ENCODE data around the gene ZFAND2B.
"Not testable (repeated sequence)": the region's sequence is repeated elsewhere in the genome, so short reads cannot be mapped to it uniquely, and the experiment has no call there.

ZFAND2B gene

GRCh38 chr2:219252570-219252899, 46.0 kb downstream of the ZFAND2B start:
- peak; percentile 29 for DNase-seq

GRCh38 chr2:219252900-219253752, 46.5 kb downstream of the ZFAND2B start, which contains the start of gene TUBA4B:
TUBA4B (plus strand) TSS chr2:219253243; CDS start chr2:219253408, 165 bp downstream.
- DNase-seq, result peak; percentile 41

DNA sequence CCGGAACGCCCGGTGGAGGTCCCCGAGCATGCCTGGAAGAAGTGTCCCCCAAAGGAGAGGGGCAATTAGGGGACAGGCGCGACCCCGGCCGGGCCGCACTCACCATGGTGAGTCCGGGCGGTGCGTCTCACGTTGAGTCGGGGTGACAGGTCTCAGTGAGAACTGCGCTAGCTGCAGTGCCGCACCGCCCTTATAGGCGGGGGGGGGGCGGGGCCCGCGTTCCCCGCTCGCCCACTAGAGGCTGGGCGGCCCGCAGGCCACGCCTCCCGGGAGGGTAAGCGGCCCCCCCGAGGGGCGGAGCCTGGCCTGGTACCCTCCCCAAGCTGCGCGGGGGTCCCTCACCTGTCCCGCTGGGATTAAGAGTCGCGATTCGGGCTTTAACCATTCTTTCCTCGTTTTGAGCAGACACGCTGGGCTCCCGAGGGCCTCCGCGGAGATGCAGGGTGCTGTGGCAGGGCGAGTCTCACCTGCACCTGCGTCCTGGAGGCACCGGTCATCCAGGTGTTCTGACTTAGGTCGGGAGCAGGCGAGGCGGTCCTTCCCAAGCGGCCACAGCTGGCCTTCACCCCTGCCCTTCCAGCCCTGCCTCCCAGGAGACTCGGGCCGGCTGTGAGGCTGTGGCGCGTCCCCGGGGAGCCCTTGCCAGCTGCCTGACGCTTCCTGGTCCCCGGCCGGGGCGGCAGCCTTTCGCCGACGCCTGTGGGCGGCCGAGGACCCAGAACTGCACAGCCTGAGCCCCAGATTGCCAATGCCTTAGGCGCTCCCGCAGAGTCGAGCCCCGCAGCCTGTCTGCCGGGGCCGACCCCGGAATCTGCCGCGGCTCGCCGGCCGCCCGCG, 47.4 kb downstream of the ZFAND2B start, which contains the start of gene TUBA4A:
TSS of gene TUBA4A (minus strand) at position 166 of the 837 bp plus-strand sequence. CDS start at position 106, 60 bp downstream.
- DNase-seq, result peak; percentile 90

GRCh38 chr2:219254590-219255201, 48.1 kb downstream of the ZFAND2B start:
- peak; percentile 34 for DNase-seq

- not testable (repeated sequence) for DNase-seq
Measured at GRCh38 chr2:219258942-219259341, 52.4 kb downstream of the ZFAND2B start.

Data from activated CD4-positive, alpha-beta T cell treated with anti-CD3 and anti-CD28 coated beads, Interleukin-2, amount 50 U/mL, for 1 hour (primary cell).